ENCODE data around the gene AIG1. TPM values are rescaled to one million over a fixed set of nuclear protein-coding genes. Genes with fewer than 3 reads are reported as not detected.

Gene AIG1
- total RNA-seq, 1 experiment from 2014 or later, result 175 TPM

DNA sequence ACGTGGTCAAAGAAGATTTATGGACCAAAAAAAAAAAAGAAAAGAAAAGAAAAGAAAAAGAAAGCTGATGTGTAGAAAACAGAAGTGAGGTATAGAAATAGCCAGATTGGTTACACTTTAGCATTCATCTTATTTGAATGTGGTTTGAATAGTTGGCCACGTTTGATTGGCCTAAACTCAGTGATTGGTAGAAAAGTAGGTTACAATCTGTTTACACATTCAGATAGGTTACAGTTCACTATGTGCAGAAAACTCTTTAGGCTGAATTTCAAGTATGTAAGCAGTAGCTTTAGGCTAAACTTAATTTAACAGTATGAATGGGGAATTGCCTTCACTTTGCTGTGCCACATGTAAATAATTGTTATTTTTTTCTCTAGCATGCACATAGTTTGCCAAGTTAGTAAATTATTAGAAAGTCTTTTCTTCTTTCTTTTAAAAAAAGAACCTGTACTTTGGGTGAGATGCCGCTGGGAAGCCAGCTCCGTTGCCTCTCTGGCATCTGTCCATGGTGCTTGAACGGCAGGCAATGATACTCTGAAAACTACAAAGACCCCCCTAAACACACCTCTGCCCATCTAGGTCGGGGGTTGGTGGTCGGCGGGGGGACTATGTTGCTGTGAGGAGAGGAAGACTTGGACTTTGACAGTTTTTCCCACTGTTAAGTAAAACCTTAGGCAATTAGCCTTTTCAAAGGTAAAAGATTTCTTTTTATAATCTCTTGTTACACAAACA lies 173.0 kb downstream of the AIG1 start:
- DNase-seq (ENCODE audit: low read depth), result no peak

DNA sequence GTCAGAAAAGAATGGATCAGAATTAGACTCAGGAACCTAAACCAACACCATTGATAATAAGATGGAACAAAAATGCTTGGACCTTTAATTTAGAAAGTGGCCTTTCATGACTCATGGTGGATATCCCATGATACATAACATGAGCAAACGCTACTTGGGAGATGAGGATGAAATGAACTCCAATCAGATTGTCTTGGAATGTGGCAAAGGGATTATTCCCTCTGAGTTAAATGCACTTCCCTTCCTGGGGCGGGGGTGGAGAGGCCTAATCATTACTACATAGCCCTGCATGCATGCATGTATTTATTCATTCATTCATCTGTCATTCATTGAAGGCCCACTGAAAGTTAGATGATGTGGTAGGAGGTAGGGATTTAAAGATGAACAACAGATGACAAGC lies 174.0 kb downstream of the AIG1 start:
- peak; percentile 25 for DNase-seq (ENCODE audit: low read depth)

DNA sequence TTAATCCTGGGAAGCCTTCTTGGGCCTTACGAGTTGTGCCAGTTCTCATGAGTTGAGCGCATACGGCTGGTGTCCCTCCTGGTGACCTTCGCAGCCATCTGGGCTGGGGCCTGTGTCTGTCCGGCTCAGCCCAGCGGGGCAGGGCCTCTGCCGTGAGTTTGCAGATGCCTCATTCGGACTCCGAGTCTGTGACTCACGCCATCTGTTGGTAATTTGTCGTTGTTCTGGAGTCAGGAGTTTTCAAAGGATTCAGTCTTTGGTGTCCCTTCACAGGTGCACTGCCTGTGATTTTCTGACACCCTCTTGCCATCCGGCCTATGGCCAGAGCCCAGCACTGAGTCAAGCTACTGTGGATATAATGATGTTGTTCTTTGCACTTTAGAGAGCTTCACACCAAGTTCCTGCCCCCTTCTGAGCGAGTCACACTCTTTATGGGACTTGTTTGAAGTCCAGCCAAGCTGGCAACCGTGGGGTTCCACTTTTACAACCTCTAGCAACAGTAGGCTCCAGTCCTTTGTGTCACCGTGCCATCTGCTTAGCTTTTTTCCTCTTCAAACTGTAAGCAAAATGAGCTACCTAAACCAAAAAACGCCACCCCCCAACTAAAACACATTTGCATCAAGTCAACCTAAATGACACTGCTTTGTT lies 175.6 kb downstream of the AIG1 start:
- DNase-seq (ENCODE audit: low read depth), result peak; percentile 72

DNA sequence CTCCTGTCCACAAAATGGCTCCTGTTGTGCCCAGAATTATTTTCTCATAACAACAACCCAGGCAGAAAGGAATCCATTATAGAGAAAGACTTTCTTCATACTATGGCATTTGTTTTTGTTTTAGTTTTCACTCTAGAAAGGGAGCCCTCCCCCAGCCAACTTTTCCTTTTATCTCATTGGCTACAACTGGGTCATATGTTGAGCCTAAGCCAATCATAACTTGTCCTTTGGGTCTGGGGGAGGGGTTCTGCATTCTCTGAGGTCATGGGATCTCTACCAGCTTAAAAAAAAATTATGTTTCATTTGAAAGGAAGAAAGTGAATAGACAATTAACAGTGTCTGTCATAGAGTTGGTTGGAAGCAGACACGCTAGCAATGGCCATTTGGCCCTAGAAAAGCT lies 177.6 kb downstream of the AIG1 start:
- DNase-seq (ENCODE audit: low read depth), result no peak

DNA sequence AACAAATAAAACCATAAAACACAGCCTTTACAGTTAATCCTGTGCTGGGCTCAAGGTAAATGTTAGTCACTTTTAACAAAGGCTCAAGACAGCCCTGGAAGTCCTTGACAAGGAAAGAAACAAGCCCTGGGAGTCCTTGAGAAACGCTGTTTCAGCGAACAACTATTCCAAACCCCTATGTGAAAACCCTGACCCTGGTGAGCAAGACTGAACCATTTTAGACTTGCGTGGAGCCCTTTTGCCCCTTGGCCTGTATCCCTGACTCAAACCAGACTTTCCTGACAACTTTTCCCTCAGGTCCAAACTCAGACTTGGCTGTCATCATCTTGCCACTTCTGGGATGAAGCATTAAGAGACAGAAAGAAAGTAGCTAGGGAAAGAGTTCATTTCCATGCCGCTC lies 180.4 kb downstream of the AIG1 start:
- no peak for DNase-seq (ENCODE audit: low read depth)

DNA sequence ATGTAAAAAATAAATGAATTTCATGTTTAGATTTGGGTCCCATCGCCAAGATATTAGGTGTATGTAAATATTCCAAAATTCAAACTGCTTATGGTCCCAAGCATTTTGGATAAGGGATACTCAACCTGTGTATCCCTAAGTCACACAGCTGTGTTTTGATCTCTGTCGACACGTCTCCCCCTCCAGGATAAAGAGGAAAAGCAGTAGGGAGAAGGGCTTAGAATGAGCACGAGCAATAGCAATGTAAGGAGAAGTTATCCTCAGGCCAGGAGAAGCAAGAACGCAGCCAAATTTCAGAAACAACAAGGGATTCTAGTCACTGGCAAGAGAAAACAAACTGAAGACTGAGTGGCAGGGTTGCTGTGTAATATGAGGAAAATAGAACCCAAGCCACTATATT lies 181.2 kb downstream of the AIG1 start:
- no peak for DNase-seq (ENCODE audit: low read depth)

DNA sequence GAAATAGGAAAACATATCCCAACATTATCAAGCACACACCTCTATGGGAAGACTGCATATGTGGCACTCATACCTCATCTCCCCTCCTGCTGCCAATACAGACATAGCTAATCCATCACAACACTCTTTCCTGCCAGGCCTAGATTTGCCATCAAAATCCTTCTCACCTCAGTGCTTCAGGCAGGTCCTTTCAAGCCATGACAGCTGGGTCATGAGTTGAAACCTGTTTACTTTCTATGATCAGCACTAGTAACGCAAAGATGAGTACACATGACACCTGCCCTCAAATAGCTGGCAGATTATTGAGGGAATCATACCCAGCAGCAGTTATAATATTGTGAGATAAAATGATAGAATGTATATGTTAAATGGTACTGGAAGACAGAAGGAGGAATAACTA lies 183.1 kb downstream of the AIG1 start:
- DNase-seq (ENCODE audit: low read depth), result no peak

DNA sequence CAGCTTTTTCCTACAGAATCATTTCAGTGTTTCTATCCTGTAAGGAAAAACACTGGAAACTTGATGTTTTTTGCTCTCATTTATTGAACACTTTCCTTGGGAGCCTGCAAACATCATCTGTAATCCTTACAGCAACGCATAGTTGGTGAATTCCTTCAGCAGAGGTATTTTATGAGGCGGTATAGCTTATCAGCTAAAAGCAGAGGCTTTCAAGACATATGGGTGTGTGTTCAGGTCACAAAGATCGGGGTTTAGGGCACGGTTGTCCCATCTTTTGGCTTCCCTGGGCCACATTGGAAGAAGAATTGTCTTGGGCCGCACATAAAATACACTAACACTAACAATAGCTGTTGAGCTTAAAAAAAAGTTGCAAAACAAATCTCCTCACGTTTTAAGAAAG lies 185.0 kb downstream of the AIG1 start:
- no peak for DNase-seq (ENCODE audit: low read depth)

DNA sequence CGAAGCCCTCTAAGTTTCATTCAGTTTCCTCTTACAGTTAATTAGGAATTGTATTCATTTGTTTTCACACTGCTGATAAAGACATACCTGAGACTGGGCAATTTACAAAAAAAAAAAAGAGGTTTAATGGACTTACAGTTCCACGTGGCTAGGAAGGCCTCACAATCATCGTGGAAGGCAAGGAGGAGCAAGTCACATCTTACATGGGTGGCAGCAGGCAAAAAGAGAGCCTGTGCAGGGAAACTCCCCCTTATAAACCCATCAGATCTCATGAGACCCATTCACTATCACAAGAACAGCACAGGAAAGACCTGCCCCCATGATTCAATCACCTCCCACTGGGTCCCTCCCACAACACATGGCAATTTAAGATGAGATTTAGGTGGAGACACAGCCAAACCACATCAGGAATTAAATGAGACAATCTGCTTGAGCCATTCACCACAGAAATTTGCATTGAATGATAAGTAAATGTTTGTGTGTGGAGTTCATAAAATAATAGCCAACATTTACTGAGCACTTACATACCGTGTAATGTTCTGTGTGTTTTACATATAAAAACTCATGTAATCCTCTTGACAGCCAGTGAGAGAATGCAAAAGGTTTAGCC lies 185.6 kb downstream of the AIG1 start:
- peak; percentile 13 for DNase-seq (ENCODE audit: low read depth)

DNA sequence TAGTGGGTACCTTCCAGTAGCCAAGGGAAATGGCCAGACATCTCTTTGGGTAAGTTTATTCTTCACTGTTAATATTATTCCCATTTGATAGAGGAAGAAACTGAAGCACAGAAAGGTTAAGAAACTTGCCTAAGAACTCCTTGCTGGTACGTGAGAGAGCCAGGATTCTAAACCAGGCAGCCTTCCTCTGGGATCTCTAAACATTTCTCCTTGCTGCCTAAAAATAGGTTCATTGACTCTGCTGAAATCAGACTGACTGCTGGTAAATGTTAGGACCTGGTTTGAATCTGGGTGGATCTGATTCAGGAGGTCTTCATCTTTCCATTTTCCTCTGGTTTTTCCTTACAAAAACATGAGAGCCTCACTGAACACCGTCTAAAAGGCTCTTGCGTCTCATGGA lies 186.9 kb downstream of the AIG1 start:
- no peak for DNase-seq (ENCODE audit: low read depth)

DNA sequence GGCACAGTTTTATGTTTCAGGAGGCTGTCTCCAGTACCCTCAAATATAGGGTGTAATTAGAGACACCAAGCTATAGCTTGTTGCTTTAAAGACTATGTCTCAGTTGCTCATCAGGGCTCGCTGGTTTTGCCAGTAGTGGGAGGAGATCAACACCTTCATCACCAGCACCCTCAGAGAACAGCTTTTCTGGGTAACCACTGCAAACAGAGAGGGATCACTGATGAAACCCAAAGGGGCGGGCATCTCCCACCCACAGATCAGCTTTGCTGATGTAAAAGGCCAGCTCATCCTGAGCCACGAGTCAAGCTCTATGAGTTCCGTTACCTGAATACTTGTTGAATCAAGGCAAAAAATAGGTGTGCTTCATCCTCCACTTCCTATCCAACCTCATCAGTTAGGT lies 187.7 kb downstream of the AIG1 start:
- DNase-seq (ENCODE audit: low read depth), result no peak

DNA sequence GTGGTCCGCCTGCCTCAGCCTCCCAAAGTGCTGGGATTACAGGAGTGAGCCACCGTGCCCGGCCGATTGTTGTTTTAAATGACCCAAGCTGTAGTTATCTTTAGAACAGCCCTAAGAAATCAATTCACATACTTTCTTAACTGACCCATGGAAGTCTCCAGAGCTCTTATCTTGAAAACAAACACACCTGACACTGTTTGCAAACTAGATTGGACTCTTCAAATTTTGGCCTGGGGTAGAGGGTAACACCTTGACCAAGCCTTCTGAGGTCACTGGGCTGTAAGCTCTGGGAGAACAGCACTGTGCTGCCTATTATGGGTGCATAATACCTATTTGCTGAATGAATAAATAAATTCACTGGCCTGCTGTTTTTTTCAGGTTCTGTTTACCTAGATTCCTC lies 190.6 kb downstream of the AIG1 start:
- no peak for DNase-seq (ENCODE audit: low read depth)

DNA sequence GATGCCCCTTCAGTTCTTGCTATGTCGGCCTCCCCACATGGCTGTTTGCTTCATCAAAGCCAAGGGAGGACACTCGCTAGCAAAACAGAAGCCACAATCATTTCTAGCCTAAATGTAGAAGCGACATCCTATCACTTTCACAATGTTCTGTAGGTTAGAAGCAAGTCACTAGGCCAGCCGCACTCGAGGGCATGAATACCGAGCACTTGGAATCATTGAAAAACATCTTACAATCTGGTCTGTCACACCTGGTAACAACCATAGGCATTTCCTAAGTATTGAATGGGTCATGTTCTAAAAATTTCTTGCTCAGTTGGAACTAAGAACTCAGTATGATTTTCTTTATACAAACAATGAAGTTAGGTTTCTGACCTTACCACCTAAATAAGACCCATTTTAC lies 192.3 kb downstream of the AIG1 start:
- no peak for DNase-seq (ENCODE audit: low read depth)

DNA sequence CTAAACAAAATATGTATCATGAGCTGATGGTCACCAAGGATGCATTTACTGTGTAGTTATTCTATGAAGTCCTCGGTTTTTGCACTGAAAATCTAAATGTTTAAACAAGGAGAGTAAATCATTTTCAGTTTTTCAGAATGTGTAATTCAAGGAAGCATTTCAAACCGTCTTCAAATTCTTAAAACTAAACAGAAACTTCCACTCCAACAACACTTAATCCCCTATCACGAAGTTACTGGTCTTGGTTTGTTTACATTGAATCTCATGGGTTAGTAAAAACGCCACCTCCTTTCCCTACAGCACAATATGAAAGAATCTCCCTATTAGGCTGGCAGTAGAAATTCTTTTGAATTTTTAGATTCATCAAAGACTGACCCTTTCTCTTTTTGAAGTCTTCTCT lies 192.9 kb downstream of the AIG1 start:
- no peak for DNase-seq (ENCODE audit: low read depth)

DNA sequence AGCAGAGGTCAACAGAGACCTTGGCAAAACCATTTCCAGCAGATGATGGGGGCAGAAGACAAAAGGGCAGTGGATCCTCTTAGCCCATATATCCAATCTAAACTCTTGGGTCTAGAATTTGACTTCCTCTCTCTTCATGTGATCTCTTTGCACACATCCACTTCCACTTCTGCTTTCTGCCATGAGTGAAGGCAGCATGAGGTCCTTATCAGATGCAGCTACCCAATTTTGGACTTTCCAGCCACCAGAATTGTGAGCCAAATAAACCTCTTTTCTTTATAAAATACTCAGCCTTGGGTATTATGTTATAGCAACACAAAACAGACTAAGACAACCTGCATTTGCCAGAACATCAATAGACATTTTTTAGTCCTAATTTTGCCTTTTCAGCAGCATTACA lies 198.3 kb downstream of the AIG1 start:
- DNase-seq (ENCODE audit: low read depth), result no peak

DNA sequence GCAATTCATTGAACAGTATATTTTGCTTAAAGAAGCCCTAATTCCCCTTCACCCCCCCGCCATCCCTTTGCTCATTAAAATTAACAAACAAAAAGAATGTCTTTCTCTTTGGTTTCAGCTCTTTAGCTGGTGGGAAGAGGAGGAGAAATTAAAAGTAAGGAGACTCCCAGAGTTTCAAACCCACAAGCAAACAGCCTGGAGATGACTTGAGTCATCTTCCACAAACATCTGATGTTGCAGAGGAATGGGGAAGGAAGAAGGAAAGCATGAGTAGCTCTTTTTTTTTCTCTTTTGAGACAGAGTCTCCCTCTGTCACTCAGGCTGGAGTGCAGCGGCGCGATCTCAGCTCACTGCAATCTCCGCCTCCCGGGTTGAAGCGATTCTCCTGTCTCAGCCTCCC lies 200.2 kb downstream of the AIG1 start:
- peak; percentile 78 for DNase-seq (ENCODE audit: low read depth)

DNA sequence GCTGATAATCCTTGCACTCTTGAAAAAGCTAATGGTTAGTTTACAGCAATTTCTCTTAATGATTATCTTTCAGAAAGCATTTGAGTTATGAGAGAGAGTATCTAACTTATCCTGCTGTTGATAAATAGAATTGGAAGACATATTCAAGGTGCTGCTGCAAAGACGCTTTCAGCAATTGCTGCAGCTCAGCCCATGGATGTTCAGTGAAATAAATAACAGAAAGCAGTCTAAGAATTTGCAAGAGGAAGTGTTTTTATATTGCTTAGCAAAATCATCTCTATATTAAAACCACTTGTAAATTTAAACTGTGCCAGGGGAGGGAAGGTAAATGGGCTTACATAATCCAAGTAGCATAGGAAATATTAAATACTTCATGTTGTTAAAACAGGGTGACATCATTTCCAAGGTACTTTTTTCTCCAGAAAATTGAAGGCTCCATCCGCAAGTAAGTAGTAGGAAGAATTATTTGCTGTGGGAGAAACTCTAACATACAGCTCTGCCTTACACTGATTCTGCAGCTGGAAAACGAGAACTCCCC lies 201.3 kb downstream of the AIG1 start:
- DNase-seq (ENCODE audit: low read depth), result no peak

DNA sequence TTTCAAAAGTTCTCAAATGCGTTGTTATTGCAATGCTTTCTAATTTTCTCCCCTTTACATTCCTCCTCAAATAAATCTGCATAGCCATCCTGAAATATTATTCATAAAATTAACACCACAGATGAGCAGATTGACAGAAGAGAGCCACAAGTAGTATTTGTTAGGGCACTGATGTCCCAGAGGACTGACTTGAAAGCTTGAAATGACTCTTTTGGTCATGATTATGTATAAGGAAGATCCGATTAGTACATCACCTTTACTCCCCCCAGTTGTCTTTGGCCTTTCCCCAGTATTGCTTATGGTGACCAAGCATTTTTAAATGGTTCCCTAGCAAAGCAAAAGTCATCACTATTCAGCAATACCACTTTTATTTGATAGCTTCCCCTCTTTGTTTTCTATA lies 202.2 kb downstream of the AIG1 start:
- no peak for DNase-seq (ENCODE audit: low read depth)

DNA sequence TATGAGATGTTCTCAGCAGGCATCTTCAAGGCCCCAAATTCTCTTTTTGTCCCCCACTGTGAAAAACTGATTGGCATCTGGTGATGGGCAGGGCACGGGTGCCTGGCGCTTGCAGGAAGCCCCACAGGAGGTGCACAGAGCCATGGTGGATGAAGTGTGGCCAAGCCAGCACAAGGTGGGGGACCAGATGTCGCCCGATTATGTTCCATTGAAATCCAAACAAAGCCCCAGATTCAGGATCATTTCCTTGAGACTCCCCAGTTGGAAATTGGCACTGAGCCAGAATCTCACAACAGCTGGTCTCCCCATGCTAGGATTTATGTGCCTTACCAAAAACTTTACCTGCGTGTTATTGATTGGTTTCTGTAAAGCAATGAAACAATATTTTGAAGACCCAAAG lies 203.7 kb downstream of the AIG1 start:
- DNase-seq (ENCODE audit: low read depth), result no peak

DNA sequence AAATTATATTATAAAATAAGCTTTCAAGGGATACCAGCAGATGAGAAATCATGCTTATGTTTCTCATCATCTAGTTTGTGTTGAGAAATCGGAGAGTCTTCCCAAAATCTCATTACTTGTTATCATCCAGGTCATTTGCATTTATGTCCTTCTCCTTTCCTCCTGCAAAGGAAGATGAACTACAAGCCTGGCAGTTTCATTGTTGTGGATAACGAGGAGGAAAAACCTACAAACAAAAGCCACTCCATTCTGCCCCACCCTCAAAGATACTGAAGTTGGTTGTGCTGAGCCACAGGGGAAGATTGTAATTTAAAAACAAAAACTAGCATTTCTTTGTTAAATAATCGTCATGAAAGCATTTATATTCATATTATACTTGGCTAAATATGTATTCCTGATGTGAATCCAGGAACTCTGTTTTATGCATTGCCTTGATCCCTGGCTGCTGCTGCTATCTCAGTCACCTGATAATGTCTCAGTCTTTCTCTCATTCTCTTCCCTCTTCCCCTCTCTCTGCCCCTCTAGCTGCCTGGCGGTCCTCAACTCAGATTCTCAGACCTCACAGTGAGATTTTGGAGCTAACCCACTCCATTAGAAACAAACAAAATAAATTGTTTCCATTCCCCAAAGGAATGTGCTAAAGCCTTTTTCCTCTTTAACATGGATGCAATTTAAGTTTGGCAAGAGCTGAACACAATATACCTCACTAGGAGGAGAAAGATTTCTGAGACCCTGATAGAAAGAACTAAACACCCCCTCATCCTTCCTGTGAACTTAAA lies 204.5 kb downstream of the AIG1 start:
- DNase-seq (ENCODE audit: low read depth), result no peak

DNA sequence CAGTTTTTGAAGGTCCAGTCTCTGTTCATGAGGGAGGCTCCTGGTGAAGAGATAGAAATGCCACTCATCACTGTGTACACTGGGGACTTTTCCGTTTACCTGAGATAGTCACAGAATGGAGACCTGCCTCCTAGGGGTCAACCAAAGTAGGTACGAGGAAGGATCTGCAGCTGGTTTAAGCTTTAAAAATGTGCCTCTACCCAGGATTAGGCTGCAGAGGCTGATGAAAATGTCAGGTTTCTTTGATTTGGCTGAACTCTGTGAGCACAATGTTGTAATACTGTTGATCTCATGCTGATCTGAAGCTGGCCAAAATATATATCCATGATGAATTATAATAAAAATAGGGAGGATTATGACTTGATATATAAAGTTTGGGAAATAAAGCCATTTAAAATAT lies 207.1 kb downstream of the AIG1 start:
- DNase-seq (ENCODE audit: low read depth), result no peak

DNA sequence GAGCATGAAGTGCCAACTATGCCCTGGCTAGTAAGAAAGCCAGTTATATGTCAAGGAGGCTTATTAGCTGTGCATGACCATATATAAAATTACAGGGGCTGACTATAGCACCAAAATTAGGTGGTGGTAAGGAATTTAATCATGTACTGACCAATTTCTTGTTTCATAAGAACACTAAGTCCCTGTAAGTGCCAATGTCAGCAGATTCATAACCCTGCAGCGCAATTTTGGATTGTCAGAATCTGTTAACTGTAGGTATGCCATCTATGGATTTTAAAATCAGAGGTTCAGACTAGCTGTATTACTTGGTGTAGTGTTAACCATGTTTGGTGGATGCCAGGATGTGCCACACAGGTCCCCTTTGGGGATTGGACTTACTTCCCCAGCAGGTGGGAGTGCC lies 207.8 kb downstream of the AIG1 start:
- no peak for DNase-seq (ENCODE audit: low read depth)
